ENCODE measurements around the gene PLEKHA6.
A peak's percentile ranks its signal among the peaks of the same experiment; 100 is the strongest.

Gene PLEKHA6

GRCh38 chr1:204280099-204280961, 79.4 kb downstream of the PLEKHA6 start:
- no peak for DNase-seq

GRCh38 chr1:204278958-204279357, 80.8 kb downstream of the PLEKHA6 start:
- peak; percentile 49 for DNase-seq

GRCh38 chr1:204278251-204278650, 81.5 kb downstream of the PLEKHA6 start:
- peak; percentile 37 for DNase-seq

- DNase-seq: no peak
Observed at GRCh38 chr1:204277563-204278219, 82.0 kb downstream of the PLEKHA6 start.

- DNase-seq: no peak
Observed at GRCh38 chr1:204275695-204276370, 83.9 kb downstream of the PLEKHA6 start.

GRCh38 chr1:204274446-204274845, 85.3 kb downstream of the PLEKHA6 start:
- no peak for DNase-seq

GRCh38 chr1:204272505-204272904, 87.2 kb downstream of the PLEKHA6 start:
- no peak for DNase-seq

- no peak for DNase-seq
Observed at GRCh38 chr1:204271970-204272369, 87.8 kb downstream of the PLEKHA6 start.

- no peak for DNase-seq
Observed at GRCh38 chr1:204268101-204268500, 91.6 kb downstream of the PLEKHA6 start.

GRCh38 chr1:204267191-204267601, 92.5 kb downstream of the PLEKHA6 start:
- DNase-seq: no peak

- DNase-seq: no peak
Observed at GRCh38 chr1:204266504-204267034, 93.2 kb downstream of the PLEKHA6 start.

- DNase-seq: no peak
Observed at GRCh38 chr1:204265665-204266064, 94.1 kb downstream of the PLEKHA6 start.

GRCh38 chr1:204264805-204265204, 94.9 kb downstream of the PLEKHA6 start:
- no peak for DNase-seq

GRCh38 chr1:204263254-204263910, 96.3 kb downstream of the PLEKHA6 start:
- DNase-seq: no peak

GRCh38 chr1:204262506-204263253, 97.0 kb downstream of the PLEKHA6 start:
- no peak for DNase-seq

- DNase-seq: no peak
Observed at GRCh38 chr1:204261746-204262505, 97.8 kb downstream of the PLEKHA6 start.

GRCh38 chr1:204261266-204261665, 98.5 kb downstream of the PLEKHA6 start:
- no peak for DNase-seq

GRCh38 chr1:204260601-204261197, 99.0 kb downstream of the PLEKHA6 start:
- no peak for DNase-seq

- no peak for DNase-seq
Observed at GRCh38 chr1:204259782-204260181, 99.9 kb downstream of the PLEKHA6 start.

GRCh38 chr1:204259196-204259595, 100.5 kb downstream of the PLEKHA6 start:
- DNase-seq: no peak
